Spleen (tissue), 7 donors: ENCODE data around the gene LTBP1.

ENCODE experiments used
- POLR2AphosphoS5 ChIP-seq, 3 donors: sonication (generic); formaldehyde crosslinking; IDR thresholded peaks; one replicate each; pipeline ENCODE4 v1.5.1; 2017; ENCODE audit warnings: antibody characterized with exemption in 3 of 3
- TF ChIP-seq, protein P1 (sequence below), 11 experiments: fragments of 200-600 bp in 7 of 11; fragments of 450-650 bp in 4 of 11; sonication (generic) in 4 of 11; IDR thresholded peaks in 8 of 11; conservative IDR thresholded peaks in 3 of 11; 1 replicate in 7 of 11; 2 replicates in 4 of 11; pipeline versions ENCODE4 v1.4.0 to v1.8.0; 2016 to 2021; ENCODE audit warnings: antibody characterized with exemption in 11 of 11, inconsistent platforms in 4 of 11, mild to moderate bottlenecking in 1 of 11
- donor health status: DM: no; HTN: no; CAD: no; lungs with moderate emphysema.
- donor health status: DM: no; HTN: no; CAD: no.
- donor health status: DM: no; HTN: no; CAD: no.

GRCh38 chr2:33274524-33274923 lies 327.8 kb downstream of the LTBP1 start:
- TF ChIP-seq, protein P1, sequence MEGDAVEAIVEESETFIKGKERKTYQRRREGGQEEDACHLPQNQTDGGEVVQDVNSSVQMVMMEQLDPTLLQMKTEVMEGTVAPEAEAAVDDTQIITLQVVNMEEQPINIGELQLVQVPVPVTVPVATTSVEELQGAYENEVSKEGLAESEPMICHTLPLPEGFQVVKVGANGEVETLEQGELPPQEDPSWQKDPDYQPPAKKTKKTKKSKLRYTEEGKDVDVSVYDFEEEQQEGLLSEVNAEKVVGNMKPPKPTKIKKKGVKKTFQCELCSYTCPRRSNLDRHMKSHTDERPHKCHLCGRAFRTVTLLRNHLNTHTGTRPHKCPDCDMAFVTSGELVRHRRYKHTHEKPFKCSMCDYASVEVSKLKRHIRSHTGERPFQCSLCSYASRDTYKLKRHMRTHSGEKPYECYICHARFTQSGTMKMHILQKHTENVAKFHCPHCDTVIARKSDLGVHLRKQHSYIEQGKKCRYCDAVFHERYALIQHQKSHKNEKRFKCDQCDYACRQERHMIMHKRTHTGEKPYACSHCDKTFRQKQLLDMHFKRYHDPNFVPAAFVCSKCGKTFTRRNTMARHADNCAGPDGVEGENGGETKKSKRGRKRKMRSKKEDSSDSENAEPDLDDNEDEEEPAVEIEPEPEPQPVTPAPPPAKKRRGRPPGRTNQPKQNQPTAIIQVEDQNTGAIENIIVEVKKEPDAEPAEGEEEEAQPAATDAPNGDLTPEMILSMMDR (IDR thresholded peaks at IDR 0.05 in 8 of 11, conservative IDR thresholded peaks at IDR 0.05 in 3 of 11): no peak
- TF ChIP-seq POLR2AphosphoS5 (IDR thresholded peaks at IDR 0.05): no peak
